WTC11 (cell line): ENCODE results near the gene ISCU. TPM values are rescaled to one million over a fixed set of nuclear protein-coding genes. Genes with fewer than 3 reads are reported as not detected.

Experiments used
- ATAC-seq: fragments of 200-7000 bp; cut with Tn5 transposase; 2 replicates; pipeline ENCODE4 v1.10.0; 2021; ENCODE audit warnings: mild to moderate bottlenecking, moderate library complexity
- CTCF ChIA-PET: fragments of 300-600 bp; sonication (Branson Sonifier 250); formaldehyde crosslinking; loops from one replicate; lab custom pipeline; 2021; ENCODE audit warnings: antibody characterized with exemption; lab: Charles Lee
- POLR2A ChIA-PET: fragments of 350-600 bp; sonication (Branson Sonifier 250); formaldehyde crosslinking; loops from one replicate; lab custom pipeline; 2021; ENCODE audit warnings: antibody characterized with exemption; lab: Charles Lee
- DNase-seq: peaks from one replicate; pipeline ENCODE4 v3.0.0; 2021; ENCODE audit warnings: low spot score
- H3K27ac Mint-ChIP-seq: 2 replicates; pipeline ENCODE4 v1.8.0; 2021; ENCODE audit warnings: mixed read lengths
- H3K27me3 Mint-ChIP-seq: 2 replicates; pipeline ENCODE4 v1.8.0; 2021; ENCODE audit warnings: low read depth, mild to moderate bottlenecking, moderate library complexity, mixed read lengths
- H3K36me3 Mint-ChIP-seq: 2 replicates; pipeline ENCODE4 v1.8.0; 2021; ENCODE audit warnings: mixed read lengths
- H3K4me1 Mint-ChIP-seq: 2 replicates; pipeline ENCODE4 v1.8.0; 2022; ENCODE audit warnings: mixed read lengths
- H3K4me3 Mint-ChIP-seq: 2 replicates; pipeline ENCODE4 v1.8.0; 2021; ENCODE audit warnings: mild to moderate bottlenecking, moderate library complexity, mixed read lengths
- H3K9me3 Mint-ChIP-seq: 2 replicates; pipeline ENCODE4 v1.8.0; 2021; ENCODE audit warnings: mixed read lengths
- CDX4 ChIP-seq: fragments of 250-450 bp; sonication (Bioruptor Pico); IDR thresholded peaks from 2 replicates; pipeline ENCODE4 v1.9.0; 2021; ENCODE audit warnings: moderate library complexity, mild to moderate bottlenecking, inconsistent platforms, borderline replicate concordance
- EMX1 ChIP-seq: fragments of 250-450 bp; sonication (Bioruptor Pico); IDR thresholded peaks from 2 replicates; pipeline ENCODE4 v1.8.0; 2021; ENCODE audit warnings: mild to moderate bottlenecking
- FOXJ3 ChIP-seq: sonication (generic); formaldehyde crosslinking; IDR thresholded peaks from 2 replicates; pipeline ENCODE4 v1.9.0; 2021; ENCODE audit warnings: missing genetic modification reagents, mild to moderate bottlenecking, borderline replicate concordance
- GRHL2 ChIP-seq: fragments of 250-450 bp; sonication (Bioruptor Pico); IDR thresholded peaks from 2 replicates; pipeline ENCODE4 v1.8.0; 2022; ENCODE audit warnings: mild to moderate bottlenecking, moderate library complexity; ENCODE audit not compliant: insufficient replicate concordance, severe bottlenecking
- GTF2I ChIP-seq: fragments of 250-450 bp; sonication (Bioruptor Pico); conservative IDR thresholded peaks from 2 replicates; pipeline ENCODE4 v1.4.0; 2021; ENCODE audit warnings: mild to moderate bottlenecking
- JAZF1 ChIP-seq: fragments of 250-450 bp; sonication (Bioruptor Pico); IDR thresholded peaks from 2 replicates; pipeline ENCODE4 v1.9.0; 2021; ENCODE audit warnings: moderate library complexity, mild to moderate bottlenecking, inconsistent platforms
- KAT7 ChIP-seq: sonication (generic); formaldehyde crosslinking; IDR thresholded peaks from 2 replicates; pipeline ENCODE4 v1.8.1; 2023; ENCODE audit warnings: missing genetic modification reagents, mild to moderate bottlenecking, borderline replicate concordance
- MXD4 ChIP-seq: fragments of 250-450 bp; sonication (Bioruptor Pico); IDR thresholded peaks from 2 replicates; pipeline ENCODE4 v1.8.0; 2021; ENCODE audit warnings: mild to moderate bottlenecking, moderate library complexity, borderline replicate concordance
- MYBL2 ChIP-seq: sonication (generic); formaldehyde crosslinking; IDR thresholded peaks from 2 replicates; pipeline ENCODE4 v1.8.1; 2023; ENCODE audit warnings: mild to moderate bottlenecking, moderate library complexity, missing genetic modification reagents
- NR2C2 ChIP-seq: sonication (generic); formaldehyde crosslinking; IDR thresholded peaks from 2 replicates; pipeline ENCODE4 v1.8.0; 2022; ENCODE audit warnings: mild to moderate bottlenecking, missing genetic modification reagents
- NR3C1 ChIP-seq: sonication (generic); formaldehyde crosslinking; conservative IDR thresholded peaks from 2 replicates; pipeline ENCODE4 v1.8.1; 2023; ENCODE audit warnings: low read depth, mild to moderate bottlenecking, missing genetic modification reagents
- OVOL2 ChIP-seq: fragments of 250-450 bp; sonication (Bioruptor Pico); IDR thresholded peaks from 2 replicates; pipeline ENCODE4 v1.9.0; 2021; ENCODE audit warnings: mild to moderate bottlenecking, borderline replicate concordance
- PRDM15 ChIP-seq: sonication (generic); formaldehyde crosslinking; IDR thresholded peaks from 2 replicates; pipeline ENCODE4 v1.8.0; 2022; ENCODE audit warnings: missing genetic modification reagents
- RORB ChIP-seq: fragments of 250-450 bp; sonication (Bioruptor Pico); IDR thresholded peaks from 2 replicates; pipeline ENCODE4 v1.9.0; 2021; ENCODE audit warnings: mild to moderate bottlenecking
- SMAD3 ChIP-seq: sonication (generic); formaldehyde crosslinking; IDR thresholded peaks from 2 replicates; pipeline ENCODE4 v1.8.0; 2022; ENCODE audit warnings: missing genetic modification reagents, mild to moderate bottlenecking, borderline replicate concordance
- TCF7 ChIP-seq: sonication (generic); formaldehyde crosslinking; IDR thresholded peaks from 2 replicates; pipeline ENCODE4 v1.8.0; 2022; ENCODE audit warnings: mild to moderate bottlenecking, low read depth, missing genetic modification reagents, moderate library complexity
- ZNF219 ChIP-seq: sonication (generic); formaldehyde crosslinking; IDR thresholded peaks from 2 replicates; pipeline ENCODE4 v1.8.0; 2023; ENCODE audit warnings: missing genetic modification reagents, mild to moderate bottlenecking, borderline replicate concordance
- ZNF317 ChIP-seq: sonication (generic); formaldehyde crosslinking; IDR thresholded peaks from 2 replicates; pipeline ENCODE4 v1.8.1; 2023; ENCODE audit warnings: low read depth, mild to moderate bottlenecking, moderate library complexity, missing genetic modification reagents, borderline replicate concordance
- ZNF416 ChIP-seq: fragments of 250-450 bp; sonication (Bioruptor Pico); IDR thresholded peaks from 2 replicates; pipeline ENCODE4 v1.9.0; 2021; ENCODE audit warnings: mild to moderate bottlenecking, inconsistent platforms
- ZNF423 ChIP-seq: fragments of 250-450 bp; sonication (Bioruptor Pico); IDR thresholded peaks from 2 replicates; pipeline ENCODE4 v2.1.2; 2022; ENCODE audit warnings: mild to moderate bottlenecking, moderate library complexity
- ZSCAN18 ChIP-seq: fragments of 250-450 bp; sonication (Bioruptor Pico); IDR thresholded peaks from 2 replicates; pipeline ENCODE4 v2.1.2; 2022; ENCODE audit warnings: mild to moderate bottlenecking, moderate library complexity
- total RNA-seq: library from RNA; stranded (reverse); gene quantifications from 3 replicates; pipeline ENCODE4 v1.2.3, GENCODE V29; 2021
- TF ChIP-seq, protein P1 (sequence below): sonication (generic); formaldehyde crosslinking; IDR thresholded peaks from 2 replicates; pipeline ENCODE4 v1.8.1; 2022; ENCODE audit warnings: mild to moderate bottlenecking, missing genetic modification reagents, moderate library complexity, borderline replicate concordance
- TF ChIP-seq, protein P2 (sequence below): fragments of 250-450 bp; sonication (Bioruptor Pico); IDR thresholded peaks from 2 replicates; pipeline ENCODE4 v1.9.0; 2021; ENCODE audit warnings: mild to moderate bottlenecking
- TF ChIP-seq, protein P3 (sequence below): sonication (generic); formaldehyde crosslinking; IDR thresholded peaks from 2 replicates; pipeline ENCODE4 v1.8.1; 2022; ENCODE audit warnings: missing genetic modification reagents, borderline replicate concordance

ISCU gene
- total RNA-seq, 1 experiment from 2014 or later = 85.9 TPM

GRCh38 chr12:108605690-108606406, 43.5 kb downstream of the ISCU start (continued):
- TF ChIP-seq, protein P1, sequence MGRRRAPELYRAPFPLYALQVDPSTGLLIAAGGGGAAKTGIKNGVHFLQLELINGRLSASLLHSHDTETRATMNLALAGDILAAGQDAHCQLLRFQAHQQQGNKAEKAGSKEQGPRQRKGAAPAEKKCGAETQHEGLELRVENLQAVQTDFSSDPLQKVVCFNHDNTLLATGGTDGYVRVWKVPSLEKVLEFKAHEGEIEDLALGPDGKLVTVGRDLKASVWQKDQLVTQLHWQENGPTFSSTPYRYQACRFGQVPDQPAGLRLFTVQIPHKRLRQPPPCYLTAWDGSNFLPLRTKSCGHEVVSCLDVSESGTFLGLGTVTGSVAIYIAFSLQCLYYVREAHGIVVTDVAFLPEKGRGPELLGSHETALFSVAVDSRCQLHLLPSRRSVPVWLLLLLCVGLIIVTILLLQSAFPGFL (CRISPR knock-in tag) = no peak
- TF ChIP-seq TCF7 = no peak
- no peak for TF ChIP-seq ZNF317 (CRISPR knock-in tag)
- no peak for TF ChIP-seq GRHL2
- no peak for TF ChIP-seq CDX4 (CRISPR knock-in tag)
- no peak for TF ChIP-seq ZNF423 (CRISPR knock-in tag)
- no peak for TF ChIP-seq NR3C1 (CRISPR knock-in tag)
- TF ChIP-seq, protein P2, sequence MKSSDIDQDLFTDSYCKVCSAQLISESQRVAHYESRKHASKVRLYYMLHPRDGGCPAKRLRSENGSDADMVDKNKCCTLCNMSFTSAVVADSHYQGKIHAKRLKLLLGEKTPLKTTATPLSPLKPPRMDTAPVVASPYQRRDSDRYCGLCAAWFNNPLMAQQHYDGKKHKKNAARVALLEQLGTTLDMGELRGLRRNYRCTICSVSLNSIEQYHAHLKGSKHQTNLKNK (CRISPR knock-in tag) = no peak
- no peak for TF ChIP-seq EMX1 (CRISPR knock-in tag)
- no peak for TF ChIP-seq MYBL2

GRCh38 chr12:108606492-108606891, 44.1 kb downstream of the ISCU start:
- H3K27ac Mint-ChIP-seq = no peak overlapping the region
- CTCF ChIA-PET = interaction anchor here (2.2 kb wide), 1 partner anchor 11 kb away, joined by 11 read pairs; no protein-coding TSS in a partner anchor
- H3K4me3 Mint-ChIP-seq = no peak overlapping the region

GRCh38 chr12:108607981-108608600, 45.7 kb downstream of the ISCU start:
- Mint-ChIP-seq H3K4me1 (peaks cover 17% of the 10 kb centered on the region), H3K4me3 (no peak overlapping the region), H3K27me3 (peaks cover 2% of the 10 kb centered on the region; the same call in 1 of the 2 replicates), H3K36me3 (no peaks in the 10 kb centered on the region), H3K9me3 (no peaks in the 10 kb centered on the region), H3K27ac (no peak overlapping the region)
- DNase-seq (no peak), ATAC-seq (no peak)
- ChIA-PET CTCF (interaction anchor here (2.2 kb wide), 1 partner anchor 10 kb away, joined by 11 read pairs; no protein-coding TSS in a partner anchor), POLR2A (no interaction called here)
- TF ChIP-seq OVOL2 (CRISPR knock-in tag) (no peak), FOXJ3 (no peak), RORB (CRISPR knock-in tag) (no peak), SMAD3 (CRISPR knock-in tag) (no peak), ZNF416 (CRISPR knock-in tag) (no peak), ZSCAN18 (CRISPR knock-in tag) (no peak), NR2C2 (no peak), JAZF1 (CRISPR knock-in tag) (no peak), GTF2I (no peak), MYBL2 (no peak), PRDM15 (no peak), GRHL2 (no peak), ZNF219 (CRISPR knock-in tag) (no peak), MXD4 (CRISPR knock-in tag) (no peak)
- TF ChIP-seq, protein P3, sequence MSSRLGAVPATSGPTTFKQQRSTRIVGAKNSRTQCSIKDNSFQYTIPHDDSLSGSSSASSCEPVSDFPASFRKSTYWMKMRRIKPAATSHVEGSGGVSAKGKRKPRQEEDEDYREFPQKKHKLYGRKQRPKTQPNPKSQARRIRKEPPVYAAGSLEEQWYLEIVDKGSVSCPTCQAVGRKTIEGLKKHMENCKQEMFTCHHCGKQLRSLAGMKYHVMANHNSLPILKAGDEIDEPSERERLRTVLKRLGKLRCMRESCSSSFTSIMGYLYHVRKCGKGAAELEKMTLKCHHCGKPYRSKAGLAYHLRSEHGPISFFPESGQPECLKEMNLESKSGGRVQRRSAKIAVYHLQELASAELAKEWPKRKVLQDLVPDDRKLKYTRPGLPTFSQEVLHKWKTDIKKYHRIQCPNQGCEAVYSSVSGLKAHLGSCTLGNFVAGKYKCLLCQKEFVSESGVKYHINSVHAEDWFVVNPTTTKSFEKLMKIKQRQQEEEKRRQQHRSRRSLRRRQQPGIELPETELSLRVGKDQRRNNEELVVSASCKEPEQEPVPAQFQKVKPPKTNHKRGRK = no peak

More at GRCh38 chr12:108606492-108606891, 44.1 kb downstream of the ISCU start:
- TF ChIP-seq KAT7 (CRISPR knock-in tag) = no peak
- POLR2A ChIA-PET = no interaction called here
- Mint-ChIP-seq H3K36me3 (no peaks in the 10 kb centered on the region), H3K27me3 (no peaks in the 10 kb centered on the region), H3K4me1 (peaks cover 12% of the 10 kb centered on the region), H3K9me3 (no peaks in the 10 kb centered on the region)
- ATAC-seq (no peak), DNase-seq (no peak)
